Upper lobe of left lung (tissue), 4 donors: ENCODE results near the gene FAM107A.

Experiments
- EP300 ChIP-seq, 4 donors: sonication (generic); formaldehyde crosslinking; IDR thresholded peaks; one replicate each; pipeline ENCODE4 v1.5.1; 2017; ENCODE audit warnings: antibody characterized with exemption in 4 of 4, control low read depth in 2 of 4
- POLR2A ChIP-seq, 4 donors: fragments of 450-650 bp; IDR thresholded peaks; one replicate each; pipeline ENCODE4 v1.5.1; 2016 to 2017; ENCODE audit warnings: antibody characterized with exemption in 4 of 4, mild to moderate bottlenecking in 2 of 4
- POLR2AphosphoS5 ChIP-seq, 2 donors: sonication (generic); formaldehyde crosslinking; IDR thresholded peaks; one replicate each; pipeline ENCODE4 v1.5.1; 2017; ENCODE audit warnings: antibody characterized with exemption in 2 of 2
- TF ChIP-seq, protein P1 (sequence below), 6 experiments: fragments of 450-650 bp in 4 of 6; fragments of 200-600 bp in 2 of 6; sonication (generic) in 2 of 6; IDR thresholded peaks; one replicate each; pipeline ENCODE4 v1.5.1; 2016 to 2019; ENCODE audit warnings: antibody characterized with exemption in 6 of 6

GRCh38 chr3:58572013-58572633 is 5.1 kb downstream of the FAM107A start:
- no peak for TF ChIP-seq POLR2A (IDR thresholded peaks at IDR 0.05)
- TF ChIP-seq, protein P1, sequence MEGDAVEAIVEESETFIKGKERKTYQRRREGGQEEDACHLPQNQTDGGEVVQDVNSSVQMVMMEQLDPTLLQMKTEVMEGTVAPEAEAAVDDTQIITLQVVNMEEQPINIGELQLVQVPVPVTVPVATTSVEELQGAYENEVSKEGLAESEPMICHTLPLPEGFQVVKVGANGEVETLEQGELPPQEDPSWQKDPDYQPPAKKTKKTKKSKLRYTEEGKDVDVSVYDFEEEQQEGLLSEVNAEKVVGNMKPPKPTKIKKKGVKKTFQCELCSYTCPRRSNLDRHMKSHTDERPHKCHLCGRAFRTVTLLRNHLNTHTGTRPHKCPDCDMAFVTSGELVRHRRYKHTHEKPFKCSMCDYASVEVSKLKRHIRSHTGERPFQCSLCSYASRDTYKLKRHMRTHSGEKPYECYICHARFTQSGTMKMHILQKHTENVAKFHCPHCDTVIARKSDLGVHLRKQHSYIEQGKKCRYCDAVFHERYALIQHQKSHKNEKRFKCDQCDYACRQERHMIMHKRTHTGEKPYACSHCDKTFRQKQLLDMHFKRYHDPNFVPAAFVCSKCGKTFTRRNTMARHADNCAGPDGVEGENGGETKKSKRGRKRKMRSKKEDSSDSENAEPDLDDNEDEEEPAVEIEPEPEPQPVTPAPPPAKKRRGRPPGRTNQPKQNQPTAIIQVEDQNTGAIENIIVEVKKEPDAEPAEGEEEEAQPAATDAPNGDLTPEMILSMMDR (IDR thresholded peaks at IDR 0.05): no peak
- TF ChIP-seq EP300 (IDR thresholded peaks at IDR 0.05): no peak
- no peak for TF ChIP-seq POLR2AphosphoS5 (IDR thresholded peaks at IDR 0.05)
